GM12892 (cell line): ENCODE measurements around the gene PF4V1. TPM values are rescaled to one million over a fixed set of nuclear protein-coding genes. Genes with fewer than 3 reads are reported as not detected.

Experiments used
- DNase-seq: peaks from one replicate; pipeline ENCODE4 v3.0.0; 2011; ENCODE audit not compliant: insufficient read length
- FAIRE-seq: peaks from 2 replicates; lab custom pipeline; 2011; peaks lifted over from hg19 to GRCh38; lab: Jason Lieb, UNC
- POLR2A ChIP-seq: IDR thresholded peaks from 2 replicates; pipeline ENCODE4 v1.6.1; 2011; ENCODE audit warnings: low read depth, low read length, control low read depth
- POLR2AphosphoS5 ChIP-seq: IDR thresholded peaks from 2 replicates; pipeline ENCODE4 v1.6.1; 2011; ENCODE audit warnings: low read depth, low read length, control low read depth
- TAF1 ChIP-seq: IDR thresholded peaks from 2 replicates; pipeline ENCODE4 v1.6.1; 2011; ENCODE audit warnings: low read depth, mild to moderate bottlenecking, control low read depth, low read length, borderline replicate concordance
- polyA plus RNA-seq: library from polyadenylated mRNA; unstranded; fragments of >200 nt; gene quantifications from one replicate; pipeline ENCODE4 v1.2.1, GENCODE V29; 2012; ENCODE audit warnings: missing spikeins, inconsistent platforms; ENCODE audit not compliant: missing spikeins

The PF4V1 gene
- polyA plus RNA-seq = not detected

- no peak for TF ChIP-seq POLR2AphosphoS5
- no peak for TF ChIP-seq POLR2A
- DNase-seq = no peak
- FAIRE-seq = no peak
Measured at GRCh38 chr4:73853246-73853704, at the start of gene PF4V1. PF4V1 (plus strand) TSS chr4:73853296; CDS start chr4:73853363, 67 bp downstream.

GRCh38 chr4:73810191-73810590 is 42.9 kb upstream of the PF4V1 start:
- FAIRE-seq (no peak), DNase-seq (no peak)
- TF ChIP-seq TAF1 = no peak
- no peak for TF ChIP-seq POLR2A
- no peak for TF ChIP-seq POLR2AphosphoS5

GRCh38 chr4:73811841-73812240 is 41.3 kb upstream of the PF4V1 start:
- DNase-seq (no peak), FAIRE-seq (no peak)

DNA sequence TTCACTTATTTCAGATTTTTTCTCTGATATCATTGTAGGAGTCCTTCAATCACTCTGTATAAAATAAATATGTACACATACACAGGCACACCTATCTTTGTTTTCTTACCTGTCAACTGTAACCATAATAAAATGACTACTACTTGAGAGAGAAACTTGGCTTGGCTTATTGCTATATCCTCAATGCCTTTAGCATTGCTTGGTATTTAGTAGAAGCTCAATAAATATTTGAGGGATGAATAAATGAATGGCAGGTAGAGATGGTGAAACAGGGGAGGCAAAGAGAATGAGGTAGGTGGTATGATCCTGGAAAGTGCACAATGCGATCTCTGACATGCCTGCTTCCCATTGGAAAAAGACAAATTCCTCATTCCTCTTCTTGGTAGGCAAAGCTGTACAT is 38.4 kb upstream of the PF4V1 start:
- no peak for FAIRE-seq

More at GRCh38 chr4:73811841-73812240, 41.3 kb upstream of the PF4V1 start:
- TF ChIP-seq POLR2AphosphoS5 (no peak), POLR2A (no peak), TAF1 (no peak)

GRCh38 chr4:73815145-73815544 is 38.0 kb upstream of the PF4V1 start:
- TF ChIP-seq TAF1 (no peak), POLR2A (no peak), POLR2AphosphoS5 (no peak)
- no peak for DNase-seq
- no peak for FAIRE-seq

More for the DNA sequence above, 38.4 kb upstream of the PF4V1 start:
- DNase-seq = no peak
- TF ChIP-seq POLR2A = no peak
- no peak for TF ChIP-seq TAF1
- TF ChIP-seq POLR2AphosphoS5 = no peak

DNA sequence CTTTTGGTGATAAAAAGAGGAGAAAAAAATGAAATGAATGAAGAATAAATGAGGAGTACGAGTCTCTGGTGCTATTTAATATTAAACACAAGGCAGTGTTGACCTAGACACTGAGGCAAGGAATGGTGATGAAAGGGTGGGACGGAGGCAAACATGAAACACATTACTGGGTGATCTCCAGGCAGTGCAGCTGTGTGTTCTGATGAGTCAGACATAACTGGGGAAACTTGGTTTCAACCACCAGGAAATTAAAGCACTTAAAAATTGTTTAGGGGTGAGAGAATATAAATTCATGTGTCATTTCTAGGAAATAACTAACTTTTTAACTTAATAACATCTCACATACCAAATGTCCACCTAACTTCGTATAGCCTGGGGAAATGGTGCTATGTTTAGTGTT is 36.3 kb upstream of the PF4V1 start:
- no peak for DNase-seq

DNA sequence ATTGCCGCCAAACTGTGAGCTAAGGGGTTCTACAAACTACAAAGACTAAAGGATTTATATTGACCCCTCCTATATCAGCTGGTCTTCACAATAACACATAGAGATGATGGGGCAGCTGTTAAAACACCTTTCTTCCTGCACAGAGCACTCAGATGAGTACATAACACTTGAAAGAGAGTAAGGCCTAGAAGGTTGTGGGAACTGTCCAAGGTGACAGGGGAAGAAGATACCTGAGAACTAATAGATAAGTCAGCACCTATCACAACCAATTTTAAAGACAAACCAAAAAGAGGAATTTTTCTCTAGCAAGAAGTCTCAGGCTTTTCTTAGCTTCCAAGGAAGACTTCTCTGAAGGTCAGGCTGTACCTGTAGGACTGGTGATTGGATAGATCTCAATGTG is 35.8 kb upstream of the PF4V1 start:
- no peak for DNase-seq
- FAIRE-seq = no peak
- TF ChIP-seq POLR2A (no peak), POLR2AphosphoS5 (no peak), TAF1 (no peak)

More for the DNA sequence above, 36.3 kb upstream of the PF4V1 start:
- no peak for TF ChIP-seq POLR2A
- FAIRE-seq = no peak

- TF ChIP-seq TAF1 (no peak), POLR2A (no peak), POLR2AphosphoS5 (no peak)
- FAIRE-seq = no peak
- no peak for DNase-seq
Measured at GRCh38 chr4:73821325-73821724, 31.8 kb upstream of the PF4V1 start.

DNA sequence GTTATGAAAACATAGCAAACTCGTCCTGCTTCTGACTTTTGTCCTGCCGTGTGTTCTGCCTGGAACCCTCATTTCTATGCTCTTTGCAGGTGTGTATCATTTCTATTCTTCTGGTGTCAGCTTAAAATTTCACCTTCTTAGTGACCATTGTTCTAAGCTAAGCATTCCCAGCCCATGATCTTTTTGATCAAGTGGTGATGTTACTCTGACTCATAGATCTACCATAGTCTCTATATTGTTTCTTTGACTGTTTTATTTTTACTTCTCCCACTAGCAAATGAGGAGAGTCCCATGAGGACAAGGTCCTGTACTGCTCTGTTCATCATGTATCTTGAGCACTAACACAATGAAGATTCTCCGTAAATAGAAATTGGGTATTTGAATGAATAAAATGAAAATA is 30.7 kb upstream of the PF4V1 start:
- FAIRE-seq (no peak), DNase-seq (no peak)
- no peak for TF ChIP-seq POLR2AphosphoS5
- no peak for TF ChIP-seq TAF1
- TF ChIP-seq POLR2A = no peak

- DNase-seq (no peak), FAIRE-seq (no peak)
- TF ChIP-seq POLR2A = no peak
- TF ChIP-seq TAF1 = no peak
- TF ChIP-seq POLR2AphosphoS5 = no peak
Measured at GRCh38 chr4:73822812-73823504, 30.1 kb upstream of the PF4V1 start.

GRCh38 chr4:73823760-73824159 is 29.3 kb upstream of the PF4V1 start:
- TF ChIP-seq TAF1 = no peak
- FAIRE-seq (no peak), DNase-seq (no peak)

DNA sequence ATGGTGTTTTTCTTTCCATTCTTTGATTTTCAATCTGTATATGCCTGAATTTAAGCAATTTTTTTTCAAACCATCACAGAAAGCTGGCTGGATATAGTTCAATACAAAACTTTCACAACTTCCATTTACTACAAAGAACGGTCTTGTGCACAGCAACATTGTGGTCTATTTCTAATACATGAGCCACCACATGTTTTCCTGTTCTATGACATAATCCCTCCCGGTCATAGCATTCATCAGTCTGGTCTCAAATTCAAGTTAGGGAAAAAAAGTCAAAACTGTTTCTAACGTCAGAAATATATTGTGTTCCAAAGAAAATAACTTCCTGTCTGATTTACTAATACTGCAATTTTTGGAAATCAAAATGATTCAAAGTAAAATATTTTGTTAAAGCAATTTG is 24.1 kb upstream of the PF4V1 start:
- TF ChIP-seq TAF1 (no peak), POLR2A (no peak), POLR2AphosphoS5 (no peak)
- FAIRE-seq = no peak
- DNase-seq = no peak
